Ureter (tissue), 1 donor: ENCODE data around the gene RAP2A. TPM values are rescaled to one million over a fixed set of nuclear protein-coding genes. Genes with fewer than 3 reads are reported as not detected.

ENCODE experiments used
- DNase-seq: peaks from one replicate; pipeline ENCODE4 v3.0.0-alpha.2; 2020; ENCODE audit warnings: low spot score
- total RNA-seq: library from RNA; stranded (reverse); gene quantifications from one replicate; pipeline ENCODE4 v1.2.4, GENCODE V29; 2023
- donor health status: DM: yes; HTN: yes; CAD: no.

Gene RAP2A
- total RNA-seq, 1 donor from 2014 or later = 15.1 TPM

GRCh38 chr13:97448503-97449251 lies 14.7 kb downstream of the RAP2A start:
- no peak for DNase-seq

- DNase-seq = no peak
These were observed 20.7 kb downstream of the RAP2A start for GRCh38 chr13:97454699-97455098.

GRCh38 chr13:97456047-97456446 lies 22.1 kb downstream of the RAP2A start:
- no peak for DNase-seq

- no peak for DNase-seq
These were observed 25.3 kb downstream of the RAP2A start for GRCh38 chr13:97459215-97459777.

GRCh38 chr13:97460004-97460775 lies 26.2 kb downstream of the RAP2A start:
- no peak for DNase-seq

- DNase-seq = no peak
These were observed 26.9 kb downstream of the RAP2A start for GRCh38 chr13:97460853-97461252.

- no peak for DNase-seq
These were observed 30.6 kb downstream of the RAP2A start for GRCh38 chr13:97464561-97464960.

- no peak for DNase-seq
These were observed 32.8 kb downstream of the RAP2A start for GRCh38 chr13:97466722-97467121.

- no peak for DNase-seq
These were observed 34.4 kb downstream of the RAP2A start for GRCh38 chr13:97468331-97468730.

- DNase-seq = no peak
These were observed 37.7 kb downstream of the RAP2A start for GRCh38 chr13:97471711-97472110.

GRCh38 chr13:97474349-97474980 lies 40.5 kb downstream of the RAP2A start:
- DNase-seq = no peak

GRCh38 chr13:97475011-97475410 lies 41.0 kb downstream of the RAP2A start:
- no peak for DNase-seq

GRCh38 chr13:97477844-97478243 lies 43.9 kb downstream of the RAP2A start:
- DNase-seq = no peak

- DNase-seq = no peak
These were observed 44.3 kb downstream of the RAP2A start for GRCh38 chr13:97478247-97478646.

- DNase-seq = no peak
These were observed 49.5 kb downstream of the RAP2A start for GRCh38 chr13:97483465-97483864.

GRCh38 chr13:97484301-97484700 lies 50.3 kb downstream of the RAP2A start:
- no peak for DNase-seq

GRCh38 chr13:97485320-97485719 lies 51.4 kb downstream of the RAP2A start:
- no peak for DNase-seq

GRCh38 chr13:97490702-97491307 lies 56.8 kb downstream of the RAP2A start:
- no peak for DNase-seq

GRCh38 chr13:97491452-97491851 lies 57.5 kb downstream of the RAP2A start:
- no peak for DNase-seq

GRCh38 chr13:97492257-97492656 lies 58.3 kb downstream of the RAP2A start:
- DNase-seq = no peak

GRCh38 chr13:97492684-97493371 lies 58.9 kb downstream of the RAP2A start:
- no peak for DNase-seq
